Neural cell (in vitro differentiated cells): ENCODE data around the gene PDE4D.

ENCODE experiments used
- EZH2 ChIP-seq: fragments of 200-600, 300-800 bp; shearing (Covaris generic), sonication (generic); IDR thresholded peaks from 2 replicates; pipeline ENCODE4 v1.6.1; 2014; ENCODE audit warnings: antibody characterized with exemption, low read length, borderline replicate concordance, mild to moderate bottlenecking; ENCODE audit not compliant: insufficient read depth, poor library complexity, severe bottlenecking
- POLR2AphosphoS5 ChIP-seq: IDR thresholded peaks from 2 replicates; pipeline ENCODE4 v1.6.1; 2012
- RAD21 ChIP-seq: fragments of 450-650 bp; conservative IDR thresholded peaks from 2 replicates; pipeline ENCODE4 v1.6.1; 2014; ENCODE audit warnings: antibody characterized with exemption, mild to moderate bottlenecking, moderate library complexity
- TAF1 ChIP-seq: IDR thresholded peaks from 2 replicates; pipeline ENCODE4 v1.6.1; 2012; ENCODE audit warnings: low read depth
- TF ChIP-seq, protein P1 (sequence below): fragments of 450-650 bp; IDR thresholded peaks from 2 replicates; pipeline ENCODE4 v1.5.1; 2014; ENCODE audit warnings: antibody characterized with exemption, mild to moderate bottlenecking, moderate library complexity; ENCODE audit not compliant: poor library complexity, severe bottlenecking

DNA sequence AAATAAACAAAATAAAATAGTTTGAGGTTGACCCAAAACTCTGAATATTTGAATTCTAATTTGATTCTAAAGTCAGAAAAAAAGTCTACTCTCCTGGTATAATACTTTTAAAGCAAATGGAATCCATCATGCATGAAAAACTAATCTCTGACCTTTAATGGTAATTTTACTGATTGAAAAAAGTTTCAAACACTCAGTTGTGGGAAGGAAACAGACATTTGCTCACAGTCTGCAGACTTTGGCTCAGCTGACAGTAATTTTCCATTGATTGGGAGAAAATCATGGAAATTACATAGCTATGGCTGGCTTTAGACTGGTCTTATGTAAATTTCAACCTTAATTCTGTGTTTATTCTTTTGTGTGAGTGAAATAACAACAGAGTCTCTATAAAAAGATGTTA, 574.3 kb downstream of the PDE4D start:
- TF ChIP-seq, protein P1, sequence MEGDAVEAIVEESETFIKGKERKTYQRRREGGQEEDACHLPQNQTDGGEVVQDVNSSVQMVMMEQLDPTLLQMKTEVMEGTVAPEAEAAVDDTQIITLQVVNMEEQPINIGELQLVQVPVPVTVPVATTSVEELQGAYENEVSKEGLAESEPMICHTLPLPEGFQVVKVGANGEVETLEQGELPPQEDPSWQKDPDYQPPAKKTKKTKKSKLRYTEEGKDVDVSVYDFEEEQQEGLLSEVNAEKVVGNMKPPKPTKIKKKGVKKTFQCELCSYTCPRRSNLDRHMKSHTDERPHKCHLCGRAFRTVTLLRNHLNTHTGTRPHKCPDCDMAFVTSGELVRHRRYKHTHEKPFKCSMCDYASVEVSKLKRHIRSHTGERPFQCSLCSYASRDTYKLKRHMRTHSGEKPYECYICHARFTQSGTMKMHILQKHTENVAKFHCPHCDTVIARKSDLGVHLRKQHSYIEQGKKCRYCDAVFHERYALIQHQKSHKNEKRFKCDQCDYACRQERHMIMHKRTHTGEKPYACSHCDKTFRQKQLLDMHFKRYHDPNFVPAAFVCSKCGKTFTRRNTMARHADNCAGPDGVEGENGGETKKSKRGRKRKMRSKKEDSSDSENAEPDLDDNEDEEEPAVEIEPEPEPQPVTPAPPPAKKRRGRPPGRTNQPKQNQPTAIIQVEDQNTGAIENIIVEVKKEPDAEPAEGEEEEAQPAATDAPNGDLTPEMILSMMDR = no peak
- TF ChIP-seq EZH2 (no peak), RAD21 (no peak), TAF1 (no peak), POLR2AphosphoS5 (no peak)
